Chondrocyte (in vitro differentiated cells): Measurements from ENCODE around the gene ISG20. TPM values are rescaled to one million over a fixed set of nuclear protein-coding genes. Genes with fewer than 3 reads are reported as not detected.

ENCODE experiments used
- DNase-seq: peaks from one replicate; pipeline ENCODE4 v3.0.0; 2021; ENCODE audit warnings: mixed read lengths, low spot score
- H3K27ac Mint-ChIP-seq: one replicate; pipeline ENCODE4 v1.8.0; 2021; ENCODE audit warnings: mild to moderate bottlenecking, moderate library complexity, mixed read lengths; ENCODE audit not compliant: unreplicated experiment
- H3K27me3 Mint-ChIP-seq: 2 replicates; pipeline ENCODE4 v1.8.0; 2021; ENCODE audit warnings: low read depth, mixed read lengths
- H3K36me3 Mint-ChIP-seq: 2 replicates; pipeline ENCODE4 v1.8.0; 2021; ENCODE audit warnings: low read depth, mixed read lengths
- H3K4me1 Mint-ChIP-seq: 2 replicates; pipeline ENCODE4 v1.8.0; 2021; ENCODE audit warnings: low read depth, mild to moderate bottlenecking, mixed read lengths
- H3K4me3 Mint-ChIP-seq: one replicate; pipeline ENCODE4 v1.8.0; 2021; ENCODE audit warnings: mild to moderate bottlenecking, moderate library complexity, mixed read lengths; ENCODE audit not compliant: unreplicated experiment
- H3K9me3 Mint-ChIP-seq: 2 replicates; pipeline ENCODE4 v1.8.0; 2021; ENCODE audit warnings: low read depth, mixed read lengths
- CTCF ChIP-seq: fragments of 200-600 bp; sonication (generic); IDR thresholded peaks from 2 replicates; pipeline ENCODE4 v1.5.0; 2021; ENCODE audit warnings: antibody characterized with exemption, mild to moderate bottlenecking, moderate library complexity
- long read RNA-seq: library from polyadenylated mRNA; stranded (forward); transcript quantifications from one replicate; pipeline ENCODE4 v2.0.0, GENCODE V29; 2021
- total RNA-seq: library from RNA; stranded (reverse); gene quantifications from 3 replicates; pipeline ENCODE4 v1.2.1, GENCODE V29; 2021

Gene ISG20
- 3.8 to 4.5 TPM (median 4.5 TPM) in 3 replicates for total RNA-seq
- long read RNA-seq, transcript ISG20-201 (4 exons, 1,856 nt), result major isoform, 6 of 8 reads
- long read RNA-seq, partial matches to known transcripts, result 0 of 8 reads
- long read RNA-seq, other reads (novel, unspliced or antisense), result 1 of 8 reads

GRCh38 chr15:88638626-88639372 is at the start of gene ISG20:
Gene ISG20 (plus strand): TSS chr15:88639016. CDS start chr15:88639367, 351 bp downstream.
- Mint-ChIP-seq H3K4me3 (peak within 1 kb of the TSS; percentile 70), H3K4me1 (peaks cover 34% of the 10 kb centered on the region), H3K36me3 (no peaks in the 10 kb centered on the region), H3K27ac (peak within 1 kb of the TSS; percentile 93), H3K27me3 (no peaks in the 10 kb centered on the region), H3K9me3 (no peaks in the 10 kb centered on the region)
- peak; percentile 94 for DNase-seq
- TF ChIP-seq CTCF, result peak; percentile 74

GRCh38 chr15:88590759-88591158 is 48.1 kb upstream of the ISG20 start:
- no peak for TF ChIP-seq CTCF
- Mint-ChIP-seq H3K4me1 (peaks cover 9% of the 10 kb centered on the region), H3K27ac (no peak overlapping the region), H3K27me3 (peaks cover 14% of the 10 kb centered on the region), H3K36me3 (no peaks in the 10 kb centered on the region), H3K4me3 (no peak overlapping the region), H3K9me3 (no peaks in the 10 kb centered on the region)
- DNase-seq, result no peak

DNA sequence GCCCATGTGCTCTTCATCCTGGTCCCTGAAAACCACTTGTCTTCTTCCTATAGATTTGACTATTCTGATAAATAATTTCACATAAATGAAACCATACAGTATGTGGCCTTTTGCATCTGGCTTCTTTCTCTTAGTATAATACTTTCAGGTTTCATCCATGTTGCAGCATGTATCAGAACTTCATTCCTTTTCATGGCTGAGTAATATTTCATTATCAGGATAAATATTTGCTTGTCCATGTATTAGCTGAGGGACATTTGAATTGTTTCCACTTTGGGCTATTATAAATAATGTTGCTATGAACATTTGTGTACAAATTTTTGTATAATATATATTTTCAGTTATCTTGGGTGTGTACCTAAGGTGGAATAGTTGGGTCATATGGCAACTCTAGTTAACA is 47.4 kb upstream of the ISG20 start:
- no peak for DNase-seq
- TF ChIP-seq CTCF, result no peak
- Mint-ChIP-seq H3K4me3 (no peak overlapping the region), H3K36me3 (no peaks in the 10 kb centered on the region), H3K9me3 (no peaks in the 10 kb centered on the region), H3K4me1 (peaks cover 3% of the 10 kb centered on the region), H3K27ac (no peak overlapping the region), H3K27me3 (peaks cover 14% of the 10 kb centered on the region)

DNA sequence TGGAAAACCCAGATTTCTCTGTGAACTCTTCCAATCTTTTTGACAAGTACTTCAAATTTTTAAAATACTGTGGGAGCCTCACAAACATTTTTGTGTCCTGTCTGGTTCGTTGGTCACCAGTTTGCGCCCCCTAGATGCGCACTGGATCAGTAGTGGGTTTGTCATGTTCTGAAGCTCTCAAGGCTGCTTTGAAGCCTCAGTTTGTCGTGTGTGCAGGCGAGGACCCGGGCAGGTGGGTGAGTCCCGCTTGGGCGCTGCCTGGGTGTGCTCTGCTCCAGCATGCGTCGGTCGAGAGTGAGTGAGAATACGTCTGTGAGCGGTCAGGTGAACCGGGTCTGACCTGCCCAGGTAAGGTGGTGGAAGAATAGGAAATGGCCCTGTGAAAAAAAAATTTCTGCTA is 34.9 kb upstream of the ISG20 start:
- peaks cover 20% of the 10 kb centered on the region for H3K4me1 Mint-ChIP-seq

More for the DNA sequence above, 34.9 kb upstream of the ISG20 start:
- no peaks in the 10 kb centered on the region for H3K9me3 Mint-ChIP-seq
- TF ChIP-seq CTCF, result no peak
- no peak overlapping the region for H3K4me3 Mint-ChIP-seq
- no peak overlapping the region for H3K27ac Mint-ChIP-seq
- no peak for DNase-seq
- H3K36me3 Mint-ChIP-seq, result peaks cover 5% of the 10 kb centered on the region
- peaks cover 63% of the 10 kb centered on the region for H3K27me3 Mint-ChIP-seq
